Measurements from ENCODE around the gene FOXJ3. TPM values are rescaled to one million over a fixed set of nuclear protein-coding genes. Genes with fewer than 3 reads are reported as not detected.

Gene FOXJ3
- total and polyA plus RNA-seq, 2 experiments from 2014 or later = 19.0 to 39.0 TPM

GRCh38 chr1:42379794-42380585 is 45.0 kb upstream of the FOXJ3 start:
- H3K4me2 ChIP-seq = peak overlapping the region; percentile 97
- no peaks in the 10 kb centered on the region for H3K9me2 ChIP-seq (replicated peaks; ENCODE audit: insufficient read depth)
- H3K9me3 ChIP-seq (ENCODE audit: low read depth) = no peaks in the 10 kb centered on the region
- H3K4me1 ChIP-seq (ENCODE audit: insufficient read depth) = peaks cover 4% of the 10 kb centered on the region
- peak; percentile 59 for DNase-seq (ENCODE audit: low spot score)
- H3K79me2 ChIP-seq = no peaks in the 10 kb centered on the region
- peak overlapping the region; percentile 77 for H3K4me3 ChIP-seq
- WGBS (ENCODE audit: low lambda C conversion rate, missing lambda C conversion rate) = 2% methylated on average over 17 of the region's 34 CpGs
- TF ChIP-seq EZH2 (IDR thresholded peaks at IDR 0.05; ENCODE audit: borderline replicate concordance) = no peak
- TF ChIP-seq EZH2phosphoT487 (IDR thresholded peaks at IDR 0.05; ENCODE audit: low read depth, severe bottlenecking, unreplicated experiment) = no peak
- TF ChIP-seq CTCF (IDR thresholded peaks at IDR 0.05; ENCODE audit: poor library complexity) = no peak
- H3K27me3 ChIP-seq = peaks cover 43% of the 10 kb centered on the region
- H2AFZ ChIP-seq = peak overlapping the region; percentile 76
- no peak overlapping the region for H3K27ac ChIP-seq
- no peaks in the 10 kb centered on the region for H3K36me3 ChIP-seq (replicated peaks; ENCODE audit: insufficient read depth, low read depth)
- H4K20me1 ChIP-seq (ENCODE audit: insufficient read depth, poor library complexity, severe bottlenecking) = no peaks in the 10 kb centered on the region

GRCh38 chr1:42372796-42373195 is 37.8 kb upstream of the FOXJ3 start:
- H3K4me2 ChIP-seq = no peak overlapping the region
- no peak for TF ChIP-seq EZH2phosphoT487 (IDR thresholded peaks at IDR 0.05; ENCODE audit: low read depth, severe bottlenecking, unreplicated experiment)
- TF ChIP-seq CTCF (IDR thresholded peaks at IDR 0.05; ENCODE audit: poor library complexity) = no peak
- no peak for TF ChIP-seq EZH2 (IDR thresholded peaks at IDR 0.05; ENCODE audit: borderline replicate concordance)
- no peaks in the 10 kb centered on the region for H3K9me2 ChIP-seq (replicated peaks; ENCODE audit: insufficient read depth)
- H4K20me1 ChIP-seq (ENCODE audit: insufficient read depth, poor library complexity, severe bottlenecking) = no peaks in the 10 kb centered on the region
- no peak overlapping the region for H2AFZ ChIP-seq
- DNase-seq (ENCODE audit: low spot score) = no peak
- H3K27ac ChIP-seq = no peak overlapping the region
- no peaks in the 10 kb centered on the region for H3K79me2 ChIP-seq
- no peaks in the 10 kb centered on the region for H3K9me3 ChIP-seq (ENCODE audit: low read depth)
- H3K4me3 ChIP-seq = no peak overlapping the region
- no peaks in the 10 kb centered on the region for H3K4me1 ChIP-seq (ENCODE audit: insufficient read depth)
- 85% methylated on average over 2 of the region's 2 CpGs for whole genome bisulfite sequencing (ENCODE audit: low lambda C conversion rate, missing lambda C conversion rate)
- H3K27me3 ChIP-seq = no peaks in the 10 kb centered on the region
- no peaks in the 10 kb centered on the region for H3K36me3 ChIP-seq (replicated peaks; ENCODE audit: insufficient read depth, low read depth)

- Histone ChIP-seq H3K36me3 (replicated peaks; ENCODE audit: insufficient read depth, low read depth) (no peaks in the 10 kb centered on the region), H3K9me3 (ENCODE audit: low read depth) (no peaks in the 10 kb centered on the region), H3K27ac (peak overlapping the region; percentile 71), H3K79me2 (no peaks in the 10 kb centered on the region), H2AFZ (no peak overlapping the region), H4K20me1 (ENCODE audit: insufficient read depth, poor library complexity, severe bottlenecking) (no peaks in the 10 kb centered on the region), H3K4me2 (no peak overlapping the region), H3K4me3 (no peak overlapping the region), H3K4me1 (ENCODE audit: insufficient read depth) (no peaks in the 10 kb centered on the region), H3K27me3 (no peaks in the 10 kb centered on the region), H3K9me2 (replicated peaks; ENCODE audit: insufficient read depth) (no peaks in the 10 kb centered on the region)
- TF ChIP-seq EZH2phosphoT487 (IDR thresholded peaks at IDR 0.05; ENCODE audit: low read depth, severe bottlenecking, unreplicated experiment) = no peak
- no peak for TF ChIP-seq EZH2 (IDR thresholded peaks at IDR 0.05; ENCODE audit: borderline replicate concordance)
- no peak for TF ChIP-seq CTCF (IDR thresholded peaks at IDR 0.05; ENCODE audit: poor library complexity)
- DNase-seq (ENCODE audit: low spot score) = peak; percentile 30
These were observed 36.0 kb upstream of the FOXJ3 start for GRCh38 chr1:42370876-42371549.
